NCI-H187 treated with DMSO at 0.1 percent for 48 hours (cell line): ENCODE measurements around the gene COPB1.
A peak's percentile ranks its signal among the peaks of the same experiment; 100 is the strongest.

ENCODE experiments used
- DNase-seq: peaks from one replicate; lab custom pipeline; 2025; lab: John Stamatoyannopoulos, UW

COPB1 gene

GRCh38 chr11:14425621-14426020 lies 74.0 kb downstream of the COPB1 start:
- DNase-seq, result no peak

GRCh38 chr11:14424096-14424495 lies 75.5 kb downstream of the COPB1 start:
- no peak for DNase-seq

DNA sequence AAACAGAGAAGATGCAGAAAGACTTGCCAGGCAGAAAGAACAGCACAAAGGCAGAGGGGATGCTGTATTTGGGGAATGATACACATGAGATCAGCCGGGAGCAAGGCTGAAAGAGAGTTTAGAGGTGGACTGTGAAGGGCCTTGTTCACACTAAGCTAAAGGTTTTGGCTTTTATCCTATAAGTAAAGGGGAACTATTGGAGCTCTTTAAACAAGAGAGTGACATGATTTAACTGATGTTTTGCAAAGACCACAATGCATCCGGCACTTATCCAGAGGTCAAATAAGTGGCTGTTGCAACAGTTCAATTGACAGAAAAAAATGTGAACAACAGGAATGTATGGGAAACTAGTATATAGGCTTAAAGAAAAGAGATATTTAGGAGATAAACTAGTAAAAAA lies 76.0 kb downstream of the COPB1 start:
- no peak for DNase-seq

DNA sequence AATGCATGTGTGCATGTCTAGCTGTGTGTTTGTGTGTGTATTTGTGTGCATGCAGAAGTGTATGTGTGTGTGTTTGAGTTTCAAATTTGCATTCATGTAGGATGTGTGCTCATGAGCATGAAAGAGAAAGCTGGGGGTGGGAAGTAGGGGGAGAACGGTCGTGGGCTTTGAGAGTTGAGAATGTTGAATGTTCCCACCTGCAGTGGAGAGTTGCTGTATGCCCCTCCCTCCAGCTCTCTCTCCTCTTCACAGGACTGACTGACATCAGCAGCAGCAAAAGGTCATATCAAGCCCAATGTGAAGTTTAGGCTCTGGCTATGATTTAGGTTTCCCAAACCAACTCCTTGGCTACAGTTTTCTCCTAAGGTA lies 76.8 kb downstream of the COPB1 start:
- DNase-seq, result no peak

DNA sequence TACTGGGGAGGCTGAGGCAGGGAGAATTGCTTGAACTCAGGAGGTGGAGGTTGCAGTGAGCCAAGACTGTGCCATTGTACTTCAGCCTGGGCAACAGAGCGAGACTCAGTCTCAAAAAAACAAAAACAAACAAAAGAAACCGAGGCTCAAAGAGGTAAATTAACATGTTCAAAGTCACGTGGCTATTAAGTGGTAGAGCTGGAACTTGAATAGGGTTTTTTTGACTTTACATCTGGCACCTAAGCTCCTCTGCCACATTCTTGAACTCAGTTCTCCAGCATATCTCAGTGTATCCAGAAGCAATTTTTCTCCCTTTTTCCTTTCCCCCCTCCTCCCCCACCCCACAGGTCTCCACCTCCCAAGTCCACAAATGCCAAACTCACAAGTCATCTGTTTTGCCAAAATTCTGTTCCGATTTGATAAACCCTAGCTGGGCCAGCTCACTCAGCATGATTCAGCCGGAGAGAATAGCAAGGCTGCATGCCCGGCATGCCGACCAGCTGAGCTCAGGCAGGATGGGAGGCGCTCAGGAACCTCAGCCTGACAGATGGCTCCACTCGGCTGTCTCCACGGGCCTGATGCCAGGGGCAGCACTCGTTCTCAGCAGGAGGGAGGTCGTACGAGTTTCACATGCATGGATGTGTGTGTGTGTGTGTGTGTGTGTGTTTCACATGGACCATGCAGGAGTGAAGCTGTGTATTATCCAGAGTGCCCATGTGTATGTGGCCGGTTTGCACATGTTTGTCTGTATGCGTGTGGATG lies 77.4 kb downstream of the COPB1 start:
- DNase-seq, result peak; percentile 24

DNA sequence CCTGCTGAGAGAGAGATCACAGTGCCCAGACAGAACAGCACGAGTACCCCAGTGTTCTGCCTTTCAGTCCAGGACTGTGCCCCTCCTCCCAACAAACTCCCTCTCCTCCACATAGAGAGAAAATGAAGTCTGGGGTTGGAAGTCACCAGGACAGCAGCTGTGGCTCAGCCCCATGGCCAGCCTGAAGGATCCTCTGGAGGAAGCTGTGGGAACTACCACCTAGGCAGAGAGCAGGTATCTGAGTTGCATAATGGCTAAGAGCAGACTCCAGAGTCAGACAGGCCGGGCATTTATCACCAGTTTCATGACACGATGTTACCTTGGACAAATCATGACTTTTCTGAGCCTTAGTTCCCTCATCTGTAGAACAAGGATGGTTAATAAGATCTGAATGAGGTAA lies 79.4 kb downstream of the COPB1 start:
- no peak for DNase-seq

GRCh38 chr11:14418801-14419417 lies 80.7 kb downstream of the COPB1 start:
- DNase-seq, result no peak

- DNase-seq, result no peak
These were observed 81.8 kb downstream of the COPB1 start for GRCh38 chr11:14417617-14418374.

DNA sequence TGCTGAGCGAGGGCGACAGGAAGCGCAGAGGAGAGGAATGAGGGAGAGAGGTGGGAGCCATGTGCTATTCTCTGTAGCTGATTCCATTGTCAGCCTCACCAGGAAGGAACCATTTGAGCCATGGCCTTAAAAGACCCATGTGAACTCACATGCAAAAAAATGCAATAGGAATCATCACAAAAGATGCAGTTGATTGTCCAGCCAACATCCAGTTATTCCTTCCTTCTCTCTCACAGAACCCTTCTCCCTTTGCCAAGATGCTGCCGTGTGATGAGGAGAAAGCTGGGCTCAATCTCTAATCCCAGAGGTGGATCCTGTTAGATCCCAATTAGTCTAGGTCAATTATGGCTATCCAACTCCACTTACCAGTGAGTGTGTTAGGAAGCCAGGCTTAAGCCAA lies 82.4 kb downstream of the COPB1 start:
- no peak for DNase-seq

GRCh38 chr11:14414470-14415461 lies 84.8 kb downstream of the COPB1 start:
- no peak for DNase-seq

- DNase-seq, result no peak
These were observed 86.1 kb downstream of the COPB1 start for GRCh38 chr11:14413307-14414069.

GRCh38 chr11:14411818-14412217 lies 87.8 kb downstream of the COPB1 start:
- DNase-seq, result no peak

GRCh38 chr11:14409891-14410290 lies 89.7 kb downstream of the COPB1 start:
- DNase-seq, result no peak

GRCh38 chr11:14408612-14409011 lies 91.0 kb downstream of the COPB1 start:
- DNase-seq, result no peak
